ENCODE measurements around the gene ASGR2.
"Not testable (repeated sequence)": the region's sequence is repeated elsewhere in the genome, so short reads cannot be mapped to it uniquely, and the experiment has no call there.

The ASGR2 gene

DNA sequence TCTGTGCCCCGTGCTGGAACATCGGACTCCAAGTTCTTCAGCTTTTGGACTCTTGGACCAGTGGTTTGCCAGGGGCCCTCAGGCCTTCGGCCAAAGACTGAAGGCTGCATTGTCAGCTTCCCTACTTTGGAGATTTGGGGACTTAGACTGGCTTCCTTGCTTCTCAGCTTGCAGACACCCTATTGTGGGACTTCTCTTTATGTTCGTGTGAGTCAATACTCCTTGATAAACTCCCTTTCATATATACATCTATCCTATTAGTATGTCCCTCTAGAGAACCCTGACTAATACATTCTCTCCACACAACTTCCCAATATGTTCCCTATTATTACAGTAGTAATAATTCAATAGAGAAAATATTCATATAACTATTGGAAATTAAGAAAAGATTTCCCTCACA, 9.2 kb upstream of the ASGR2 start:
- H3K4me3 ChIP-seq (replicated peaks; ENCODE audit: low read depth, low read length): no peak overlapping the region
- TF ChIP-seq, protein P1, sequence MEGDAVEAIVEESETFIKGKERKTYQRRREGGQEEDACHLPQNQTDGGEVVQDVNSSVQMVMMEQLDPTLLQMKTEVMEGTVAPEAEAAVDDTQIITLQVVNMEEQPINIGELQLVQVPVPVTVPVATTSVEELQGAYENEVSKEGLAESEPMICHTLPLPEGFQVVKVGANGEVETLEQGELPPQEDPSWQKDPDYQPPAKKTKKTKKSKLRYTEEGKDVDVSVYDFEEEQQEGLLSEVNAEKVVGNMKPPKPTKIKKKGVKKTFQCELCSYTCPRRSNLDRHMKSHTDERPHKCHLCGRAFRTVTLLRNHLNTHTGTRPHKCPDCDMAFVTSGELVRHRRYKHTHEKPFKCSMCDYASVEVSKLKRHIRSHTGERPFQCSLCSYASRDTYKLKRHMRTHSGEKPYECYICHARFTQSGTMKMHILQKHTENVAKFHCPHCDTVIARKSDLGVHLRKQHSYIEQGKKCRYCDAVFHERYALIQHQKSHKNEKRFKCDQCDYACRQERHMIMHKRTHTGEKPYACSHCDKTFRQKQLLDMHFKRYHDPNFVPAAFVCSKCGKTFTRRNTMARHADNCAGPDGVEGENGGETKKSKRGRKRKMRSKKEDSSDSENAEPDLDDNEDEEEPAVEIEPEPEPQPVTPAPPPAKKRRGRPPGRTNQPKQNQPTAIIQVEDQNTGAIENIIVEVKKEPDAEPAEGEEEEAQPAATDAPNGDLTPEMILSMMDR (IDR thresholded peaks at IDR 0.05; ENCODE audit: low read depth, low read length, missing control alignments): no peak
- DNase-seq (ENCODE audit: extremely low read depth, low read depth): no peak

DNA sequence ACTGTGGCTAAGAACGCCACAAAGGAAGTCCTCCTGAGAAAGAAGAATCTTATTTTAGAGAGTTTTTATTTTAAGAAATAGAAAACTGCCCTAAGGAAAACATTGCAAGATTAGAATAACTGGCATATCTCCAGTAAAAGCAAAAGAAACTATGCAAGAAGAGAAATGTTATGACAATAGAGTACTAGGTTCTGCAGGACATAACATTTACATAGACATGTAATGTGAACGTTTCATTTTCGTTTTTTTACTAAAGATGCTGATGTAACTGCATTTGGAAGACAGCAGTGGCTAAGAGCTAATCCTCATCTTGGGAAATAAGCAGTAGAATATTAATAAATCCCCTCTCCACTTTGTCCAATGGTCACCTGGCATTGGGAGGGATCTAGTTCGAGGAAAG, 7.8 kb upstream of the ASGR2 start:
- TF ChIP-seq, protein P1 (IDR thresholded peaks at IDR 0.05; ENCODE audit: low read depth, low read length, missing control alignments): no peak
- DNase-seq (ENCODE audit: extremely low read depth, low read depth): no peak
- H3K4me3 ChIP-seq (replicated peaks; ENCODE audit: low read depth, low read length): no peak overlapping the region

DNA sequence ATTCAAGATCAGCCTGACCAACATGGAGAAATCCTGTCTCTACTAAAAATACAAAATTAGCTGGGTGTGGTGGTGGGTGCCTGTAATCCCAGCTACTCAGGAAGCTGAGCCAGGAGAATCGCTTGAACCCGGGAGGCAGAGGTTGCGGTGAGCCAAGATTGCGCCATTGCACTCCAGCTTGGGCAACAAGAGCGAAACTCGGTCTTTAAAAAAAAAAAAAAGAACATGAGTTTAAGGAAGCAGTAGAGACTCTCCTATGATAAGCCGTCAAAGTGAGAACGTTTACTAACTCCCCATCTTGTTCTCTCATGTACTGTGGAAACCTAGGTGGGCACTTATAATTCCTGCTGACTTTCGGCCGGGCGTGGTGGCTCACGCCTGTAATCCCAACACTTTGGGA, 6.0 kb upstream of the ASGR2 start:
- not testable (repeated sequence) for H3K4me3 ChIP-seq (replicated peaks; ENCODE audit: low read depth, low read length); DNase-seq (ENCODE audit: extremely low read depth, low read depth)

DNA sequence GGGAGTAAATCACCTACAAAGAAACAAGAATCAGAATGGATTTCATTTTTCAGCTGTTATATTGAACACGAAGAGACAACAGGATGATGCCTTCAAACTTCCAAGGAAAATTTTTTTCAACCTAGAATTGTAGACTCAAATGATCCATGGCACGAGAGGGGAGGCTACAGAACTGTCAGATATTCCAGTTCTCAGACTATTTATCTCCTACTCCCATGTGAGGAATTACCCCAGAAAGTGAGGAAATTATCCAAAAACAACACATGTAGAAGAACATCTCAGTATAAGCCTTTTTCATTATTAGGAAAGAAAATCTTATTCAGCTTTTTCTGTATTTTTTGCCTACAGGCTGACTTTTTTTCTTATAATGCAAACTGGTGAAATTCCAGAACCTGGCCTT, 5.5 kb upstream of the ASGR2 start:
- no peak for DNase-seq (ENCODE audit: extremely low read depth, low read depth)
- TF ChIP-seq, protein P1 (IDR thresholded peaks at IDR 0.05; ENCODE audit: low read depth, low read length, missing control alignments): no peak
- no peak overlapping the region for H3K4me3 ChIP-seq (replicated peaks; ENCODE audit: low read depth, low read length)

DNA sequence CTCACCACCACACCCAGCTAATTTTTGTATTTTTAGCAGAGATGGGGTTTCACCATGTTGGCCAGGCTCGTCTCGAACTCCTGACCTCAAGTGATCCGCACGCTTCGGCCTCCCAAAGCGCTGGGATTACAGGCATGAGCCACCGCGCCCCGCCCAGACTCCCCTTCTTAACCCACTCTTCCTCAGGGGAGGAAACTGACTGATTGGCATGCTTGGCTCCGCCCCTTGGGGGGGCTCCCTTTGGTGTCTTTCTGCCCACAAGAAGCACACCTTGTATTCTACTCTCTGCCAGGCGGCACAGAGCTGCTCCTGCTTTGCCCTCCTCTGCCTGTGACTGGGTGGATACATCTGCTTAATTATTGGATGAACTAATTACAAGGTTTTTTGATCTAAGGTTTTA, 4.7 kb upstream of the ASGR2 start:
- DNase-seq (ENCODE audit: extremely low read depth, low read depth): no peak
- no peak overlapping the region for H3K4me3 ChIP-seq (replicated peaks; ENCODE audit: low read depth, low read length)
- TF ChIP-seq, protein P1 (IDR thresholded peaks at IDR 0.05; ENCODE audit: low read depth, low read length, missing control alignments): no peak

DNA sequence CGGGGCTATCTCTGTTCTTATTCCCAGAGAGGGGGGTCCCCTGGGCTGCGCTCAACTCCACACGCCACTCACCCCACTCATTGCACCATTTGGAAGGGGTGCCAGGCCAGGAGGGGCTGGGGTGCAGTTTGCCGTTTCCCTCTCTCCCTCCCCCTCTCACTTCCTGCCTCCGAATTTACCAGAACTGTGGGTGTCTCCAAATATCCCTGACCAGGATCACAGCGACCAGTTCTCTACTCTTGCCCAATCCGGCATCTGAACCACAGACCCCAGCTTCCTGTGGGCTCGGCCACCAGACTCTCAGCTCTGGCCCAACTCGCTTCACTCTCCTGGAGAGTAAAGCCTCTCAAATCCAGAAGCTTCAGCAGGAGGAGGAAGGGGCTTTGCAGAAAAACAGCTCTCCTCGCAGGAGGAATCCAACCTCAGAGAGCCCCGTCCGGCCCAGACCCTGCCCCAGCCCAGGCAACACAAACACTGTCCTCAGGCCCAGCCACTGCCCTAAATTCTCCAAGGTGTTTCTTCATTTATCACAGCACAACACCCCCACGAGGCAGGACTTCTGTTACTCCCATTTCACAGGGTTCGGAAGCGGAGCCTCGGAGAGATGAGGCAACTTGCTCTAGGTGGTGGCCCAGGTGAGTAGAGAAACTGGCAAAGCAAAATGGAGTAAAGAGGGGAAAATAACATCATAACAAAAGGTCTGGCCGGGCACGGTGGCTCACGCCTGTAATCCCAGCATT, 423 bp upstream of the ASGR2 start:
- H3K4me3 ChIP-seq (replicated peaks; ENCODE audit: low read depth, low read length): no peak overlapping the region
- DNase-seq (ENCODE audit: extremely low read depth, low read depth): no peak
- TF ChIP-seq, protein P1 (IDR thresholded peaks at IDR 0.05; ENCODE audit: low read depth, low read length, missing control alignments): no peak

DNA sequence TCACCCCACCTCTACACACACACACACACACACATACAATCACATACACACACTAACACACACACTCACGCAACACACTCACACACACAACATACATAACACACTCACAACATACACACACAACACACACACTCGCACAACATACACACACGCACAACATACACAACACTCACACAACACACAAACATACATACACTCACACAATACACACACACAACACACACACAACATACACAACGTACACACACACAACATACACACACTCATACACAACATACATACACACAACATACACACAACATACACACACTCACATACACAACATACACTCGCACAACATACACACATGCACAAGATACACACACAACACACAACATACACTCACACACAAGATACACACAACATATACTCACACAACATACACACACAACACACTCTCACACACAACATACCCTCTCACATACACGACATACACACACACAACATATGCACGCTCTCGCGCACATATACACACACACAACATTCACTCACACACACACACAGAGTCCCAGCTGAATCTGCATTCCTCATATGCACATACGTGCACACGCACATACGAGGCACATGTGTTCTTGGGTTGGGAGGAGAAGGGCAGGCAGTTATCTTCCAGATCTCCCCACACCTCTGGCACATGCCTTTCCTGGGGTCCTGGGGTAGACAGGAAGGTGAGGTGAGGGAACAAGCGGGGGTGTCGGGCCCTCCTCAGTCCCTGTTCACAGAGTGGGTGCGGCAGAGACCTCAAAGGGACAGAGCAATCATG, 1.1 kb downstream of the ASGR2 start:
- TF ChIP-seq, protein P1 (IDR thresholded peaks at IDR 0.05; ENCODE audit: low read depth, low read length, missing control alignments): no peak
- no peak overlapping the region for H3K4me3 ChIP-seq (replicated peaks; ENCODE audit: low read depth, low read length)
- no peak for DNase-seq (ENCODE audit: extremely low read depth, low read depth)
